M059J (cell line): Measurements from ENCODE around the gene PTPRD. TPM values are rescaled to one million over a fixed set of nuclear protein-coding genes. Genes with fewer than 3 reads are reported as not detected.
"Not testable (repeated sequence)": the region's sequence is repeated elsewhere in the genome, so short reads cannot be mapped to it uniquely, and the experiment has no call there.

Experiments
- DNase-seq: peaks from one replicate; pipeline ENCODE4 v3.0.0-alpha.2; 2012; ENCODE audit warnings: low read depth
- total RNA-seq: library from RNA; depleted of rRNA; stranded (reverse); fragments of >200 nt; shearing (Covaris generic); gene quantifications from 2 replicates; pipeline ENCODE4 v1.2.3, GENCODE V29; 2014

PTPRD gene
- total RNA-seq, 1 experiment from 2014 or later = not detected

- DNase-seq = no peak
These were observed 1286.1 kb downstream of the PTPRD start for GRCh38 chr9:9326749-9327148.

- no peak for DNase-seq
These were observed 1293.8 kb downstream of the PTPRD start for GRCh38 chr9:9319007-9319406.

- not testable (repeated sequence) for DNase-seq
These were observed 1302.1 kb downstream of the PTPRD start for GRCh38 chr9:9310743-9311142.

- DNase-seq = no peak
These were observed 1307.2 kb downstream of the PTPRD start for GRCh38 chr9:9305600-9305999.

- no peak for DNase-seq
These were observed 1313.7 kb downstream of the PTPRD start for GRCh38 chr9:9299134-9299533.

GRCh38 chr9:9286001-9286400 is 1326.8 kb downstream of the PTPRD start:
- DNase-seq = no peak

- no peak for DNase-seq
These were observed 1328.6 kb downstream of the PTPRD start for GRCh38 chr9:9284201-9284600.

- DNase-seq = no peak
These were observed 1329.4 kb downstream of the PTPRD start for GRCh38 chr9:9283159-9283986.

- DNase-seq = no peak
These were observed 1337.2 kb downstream of the PTPRD start for GRCh38 chr9:9275601-9276000.

GRCh38 chr9:9257999-9258498 is 1354.8 kb downstream of the PTPRD start:
- DNase-seq = no peak

- DNase-seq = no peak
These were observed 1366.1 kb downstream of the PTPRD start for GRCh38 chr9:9246726-9247125.

GRCh38 chr9:9231946-9232345 is 1380.9 kb downstream of the PTPRD start:
- DNase-seq = no peak

GRCh38 chr9:9229269-9229668 is 1383.5 kb downstream of the PTPRD start:
- no peak for DNase-seq

- DNase-seq = no peak
These were observed 1389.6 kb downstream of the PTPRD start for GRCh38 chr9:9223175-9223574.

- no peak for DNase-seq
These were observed 1390.1 kb downstream of the PTPRD start for GRCh38 chr9:9222730-9223129.

- DNase-seq = no peak
These were observed 1395.9 kb downstream of the PTPRD start for GRCh38 chr9:9216934-9217333.

- DNase-seq = no peak
These were observed 1397.8 kb downstream of the PTPRD start for GRCh38 chr9:9215050-9215449.

- no peak for DNase-seq
These were observed 1398.7 kb downstream of the PTPRD start for GRCh38 chr9:9214066-9214465.

GRCh38 chr9:9212963-9213362 is 1399.8 kb downstream of the PTPRD start:
- DNase-seq = no peak

- no peak for DNase-seq
These were observed 1410.5 kb downstream of the PTPRD start for GRCh38 chr9:9202276-9202675.

- no peak for DNase-seq
These were observed 1426.7 kb downstream of the PTPRD start for GRCh38 chr9:9186086-9186485.

GRCh38 chr9:9182431-9182830 is 1430.4 kb downstream of the PTPRD start:
- no peak for DNase-seq

- no peak for DNase-seq
These were observed 1435.7 kb downstream of the PTPRD start for GRCh38 chr9:9177081-9177480.

- DNase-seq = no peak
These were observed 1438.4 kb downstream of the PTPRD start for GRCh38 chr9:9174358-9174757.
